Upper lobe of left lung (tissue), 6 donors: Measurements from ENCODE around the gene FAM228B. TPM values are rescaled to one million over a fixed set of nuclear protein-coding genes. Genes with fewer than 3 reads are reported as not detected.
"Not testable (repeated sequence)": the region's sequence is repeated elsewhere in the genome, so short reads cannot be mapped to it uniquely, and the experiment has no call there.

Experiments
- ATAC-seq, 2 donors: fragments of 200-7000 bp; cut with Tn5 transposase; one replicate each; pipeline ENCODE4 v1.9.1; 2022; ENCODE audit warnings: mild to moderate bottlenecking in 2 of 2, moderate library complexity in 2 of 2; ENCODE audit not compliant: low FRiP score in 2 of 2
- DNase-seq, 2 donors: peaks; one replicate each; pipeline ENCODE4 v3.0.0-alpha.2; 2019 to 2020
- H3K27ac ChIP-seq, 4 donors: fragments of 200-600 bp; sonication (generic); one replicate each; pipeline ENCODE4 v1.5.1; 2016 to 2019
- H3K27me3 ChIP-seq, 4 donors: fragments of 200-600 bp; sonication (generic); one replicate each; pipeline ENCODE4 v1.5.1; 2017 to 2019
- H3K36me3 ChIP-seq, 4 donors: fragments of 200-600 bp; sonication (generic); one replicate each; pipeline ENCODE4 v1.5.1; 2016 to 2019
- H3K4me1 ChIP-seq, 4 donors: fragments of 200-600 bp; sonication (generic); one replicate each; pipeline ENCODE4 v1.5.1; 2018 to 2019
- H3K4me3 ChIP-seq, 4 donors: fragments of 200-600 bp; sonication (generic); one replicate each; pipeline ENCODE4 v1.5.1; 2017 to 2019; ENCODE audit warnings: mild to moderate bottlenecking in 2 of 4, moderate library complexity in 1 of 4
- H3K9me3 ChIP-seq, 4 donors: fragments of 200-600 bp; sonication (generic); one replicate each; pipeline ENCODE4 v1.5.1; 2018 to 2019
- EP300 ChIP-seq, 4 donors: sonication (generic); formaldehyde crosslinking; IDR thresholded peaks; one replicate each; pipeline ENCODE4 v1.5.1; 2017; ENCODE audit warnings: antibody characterized with exemption in 4 of 4, control low read depth in 2 of 4
- POLR2A ChIP-seq, 4 donors: fragments of 450-650 bp; IDR thresholded peaks; one replicate each; pipeline ENCODE4 v1.5.1; 2016 to 2017; ENCODE audit warnings: antibody characterized with exemption in 4 of 4, mild to moderate bottlenecking in 2 of 4
- POLR2AphosphoS5 ChIP-seq, 2 donors: sonication (generic); formaldehyde crosslinking; IDR thresholded peaks; one replicate each; pipeline ENCODE4 v1.5.1; 2017; ENCODE audit warnings: antibody characterized with exemption in 2 of 2
- WGBS, 2 donors: methylation state at CpG; one replicate each; pipeline ENCODE4 v1.1.5; 2017 to 2018; 5-methylcytosine and 5-hydroxymethylcytosine counted together
- total RNA-seq, 6 donors: library from RNA; depleted of rRNA in 4 of 6; stranded (reverse); fragments of >200 nt in 4 of 6; gene quantifications; one replicate each; pipeline versions ENCODE4 v1.1.0 to v1.2.1, GENCODE V29; 2016 to 2021
- TF ChIP-seq, protein P1 (sequence below), 6 experiments: fragments of 450-650 bp in 4 of 6; fragments of 200-600 bp in 2 of 6; sonication (generic) in 2 of 6; IDR thresholded peaks; one replicate each; pipeline ENCODE4 v1.5.1; 2016 to 2019; ENCODE audit warnings: antibody characterized with exemption in 6 of 6
- donor health status: DM: no; HTN: no; CAD: no; lungs with moderate emphysema.
- donor health status: DM: no; HTN: yes; CAD: no; lungs with severe emphysema.

Gene FAM228B
- total RNA-seq, 6 donors from 2014 or later, result 15.5 to 28.3 (median 22.8) TPM

DNA sequence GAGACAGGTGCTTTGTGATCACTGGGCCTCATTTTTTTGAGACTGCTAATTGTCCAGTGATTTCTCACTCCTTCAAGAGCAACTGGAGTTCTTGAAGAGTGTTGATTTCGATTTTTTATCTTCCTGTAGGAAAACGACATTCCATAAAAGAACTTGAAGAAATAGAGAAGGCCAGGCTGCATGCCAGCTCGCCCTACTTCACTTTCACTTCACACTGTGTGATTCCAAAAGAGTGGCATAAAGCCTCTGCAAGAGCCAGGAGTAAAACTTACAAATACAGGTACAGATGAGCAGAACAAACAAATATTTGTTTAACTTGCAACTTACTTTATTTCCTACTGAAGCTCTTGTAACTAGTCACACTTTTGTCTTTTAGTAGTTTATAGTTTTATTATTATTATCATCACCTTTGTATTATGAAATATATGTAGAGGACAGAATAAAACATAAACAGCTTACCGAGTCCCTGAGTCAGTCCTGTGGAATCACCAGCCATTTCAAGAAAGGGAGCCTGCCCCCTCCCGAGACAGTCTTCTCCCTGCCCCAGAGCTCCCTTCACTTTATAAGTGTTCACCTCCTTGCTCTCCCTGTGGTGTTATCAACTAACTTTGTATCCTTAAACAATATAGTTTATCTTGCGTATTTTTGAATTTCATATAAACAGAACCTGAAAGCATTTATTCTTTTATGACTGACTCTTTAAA is 60.2 kb downstream of the FAM228B start:
- TF ChIP-seq POLR2AphosphoS5 (IDR thresholded peaks at IDR 0.05), result no peak
- TF ChIP-seq, protein P1, sequence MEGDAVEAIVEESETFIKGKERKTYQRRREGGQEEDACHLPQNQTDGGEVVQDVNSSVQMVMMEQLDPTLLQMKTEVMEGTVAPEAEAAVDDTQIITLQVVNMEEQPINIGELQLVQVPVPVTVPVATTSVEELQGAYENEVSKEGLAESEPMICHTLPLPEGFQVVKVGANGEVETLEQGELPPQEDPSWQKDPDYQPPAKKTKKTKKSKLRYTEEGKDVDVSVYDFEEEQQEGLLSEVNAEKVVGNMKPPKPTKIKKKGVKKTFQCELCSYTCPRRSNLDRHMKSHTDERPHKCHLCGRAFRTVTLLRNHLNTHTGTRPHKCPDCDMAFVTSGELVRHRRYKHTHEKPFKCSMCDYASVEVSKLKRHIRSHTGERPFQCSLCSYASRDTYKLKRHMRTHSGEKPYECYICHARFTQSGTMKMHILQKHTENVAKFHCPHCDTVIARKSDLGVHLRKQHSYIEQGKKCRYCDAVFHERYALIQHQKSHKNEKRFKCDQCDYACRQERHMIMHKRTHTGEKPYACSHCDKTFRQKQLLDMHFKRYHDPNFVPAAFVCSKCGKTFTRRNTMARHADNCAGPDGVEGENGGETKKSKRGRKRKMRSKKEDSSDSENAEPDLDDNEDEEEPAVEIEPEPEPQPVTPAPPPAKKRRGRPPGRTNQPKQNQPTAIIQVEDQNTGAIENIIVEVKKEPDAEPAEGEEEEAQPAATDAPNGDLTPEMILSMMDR (IDR thresholded peaks at IDR 0.05), result no peak
- TF ChIP-seq EP300 (IDR thresholded peaks at IDR 0.05), result no peak
- no peak for TF ChIP-seq POLR2A (IDR thresholded peaks at IDR 0.05)
- DNase-seq, result peak in 1 of 2 donors; percentile 65
- Histone ChIP-seq H3K27ac (peak overlapping the region in 3 of 4 donors; percentile 11 to 50 (median 40)), H3K36me3 (no peaks in the 10 kb centered on the region), H3K4me3 (no peak overlapping the region), H3K9me3 (no peaks in the 10 kb centered on the region), H3K27me3 (no peaks in the 10 kb centered on the region), H3K4me1 (peaks cover 0 to 8% (median 4%) of the 10 kb centered on the region in 4 donors)
- ATAC-seq, result peak in 1 of 2 donors; percentile 69
- 60 to 69% methylated on average over 6 of the region's 6 CpGs for WGBS, 2 donors

GRCh38 chr2:24189551-24189950 is 66.3 kb downstream of the FAM228B start:
- 88 to 89% methylated on average over 10 of the region's 10 CpGs for WGBS, 2 donors
- DNase-seq, result peak in 1 of 2 donors; percentile 27
- TF ChIP-seq POLR2A (IDR thresholded peaks at IDR 0.05) (no peak), EP300 (IDR thresholded peaks at IDR 0.05) (no peak), POLR2AphosphoS5 (IDR thresholded peaks at IDR 0.05) (no peak)
- TF ChIP-seq, protein P1 (IDR thresholded peaks at IDR 0.05), result no peak
- Histone ChIP-seq H3K9me3 (no peaks in the 10 kb centered on the region), H3K27me3 (no peaks in the 10 kb centered on the region), H3K27ac (no peak overlapping the region), H3K4me1 (no peaks in the 10 kb centered on the region), H3K36me3 (no peaks in the 10 kb centered on the region), H3K4me3 (no peak overlapping the region)
- ATAC-seq, result no peak

DNA sequence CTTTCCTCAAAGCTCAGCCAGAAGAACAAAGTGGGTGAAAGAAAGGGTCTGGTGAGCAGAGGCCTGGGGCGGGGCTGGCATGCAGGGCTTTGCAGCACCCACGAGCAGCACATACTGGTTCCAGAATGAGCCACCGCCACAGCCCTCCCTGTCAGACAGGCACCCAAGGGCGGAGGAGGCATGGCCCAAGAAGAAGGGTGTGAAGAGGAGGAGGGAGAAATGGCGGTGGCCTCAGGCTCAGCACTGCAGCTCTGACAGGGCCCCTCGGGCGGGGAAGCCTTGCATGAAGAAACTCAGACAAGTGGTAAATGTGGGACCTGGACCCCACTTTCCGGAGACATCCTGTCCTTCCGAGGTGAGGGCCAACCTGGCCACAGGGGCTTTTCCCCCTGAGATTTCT is 67.2 kb downstream of the FAM228B start:
- no peak for TF ChIP-seq EP300 (IDR thresholded peaks at IDR 0.05)
- TF ChIP-seq POLR2AphosphoS5 (IDR thresholded peaks at IDR 0.05), result no peak
- TF ChIP-seq POLR2A (IDR thresholded peaks at IDR 0.05), result no peak
- TF ChIP-seq, protein P1 (IDR thresholded peaks at IDR 0.05), result no peak
- ATAC-seq, result no peak
- no peaks in the 10 kb centered on the region for H3K9me3 ChIP-seq
- H3K27ac ChIP-seq, result no peak overlapping the region
- DNase-seq, result peak in 1 of 2 donors; percentile 37
- H3K36me3 ChIP-seq, result no peaks in the 10 kb centered on the region
- no peaks in the 10 kb centered on the region for H3K4me1 ChIP-seq
- 83 to 96% methylated on average over 9 of the region's 9 CpGs for WGBS, 2 donors
- H3K4me3 ChIP-seq, result no peak overlapping the region
- H3K27me3 ChIP-seq, result no peaks in the 10 kb centered on the region

GRCh38 chr2:24191156-24191555 is 67.9 kb downstream of the FAM228B start:
- 90 to 94% methylated on average over 9 of the region's 9 CpGs for WGBS, 2 donors
- no peak for TF ChIP-seq POLR2AphosphoS5 (IDR thresholded peaks at IDR 0.05)
- no peak for TF ChIP-seq EP300 (IDR thresholded peaks at IDR 0.05)
- TF ChIP-seq, protein P1 (IDR thresholded peaks at IDR 0.05), result no peak
- TF ChIP-seq POLR2A (IDR thresholded peaks at IDR 0.05), result no peak
- no peak for ATAC-seq

GRCh38 chr2:24191848-24192247 is 68.6 kb downstream of the FAM228B start:
- Histone ChIP-seq H3K27ac (no peak overlapping the region), H3K4me3 (no peak overlapping the region), H3K9me3 (no peaks in the 10 kb centered on the region), H3K4me1 (no peaks in the 10 kb centered on the region), H3K27me3 (no peaks in the 10 kb centered on the region), H3K36me3 (no peaks in the 10 kb centered on the region)
- TF ChIP-seq POLR2A (IDR thresholded peaks at IDR 0.05), result no peak
- no peak for TF ChIP-seq POLR2AphosphoS5 (IDR thresholded peaks at IDR 0.05)
- no peak for TF ChIP-seq EP300 (IDR thresholded peaks at IDR 0.05)
- TF ChIP-seq, protein P1 (IDR thresholded peaks at IDR 0.05), result no peak
- no peak for DNase-seq
- ATAC-seq, result no peak
- WGBS, 2 donors, result 68 to 76% methylated on average over 5 of the region's 5 CpGs

More at GRCh38 chr2:24191156-24191555, 67.9 kb downstream of the FAM228B start:
- no peaks in the 10 kb centered on the region for H3K4me1 ChIP-seq
- H3K27me3 ChIP-seq, result no peaks in the 10 kb centered on the region
- no peak overlapping the region for H3K27ac ChIP-seq
- H3K9me3 ChIP-seq, result no peaks in the 10 kb centered on the region
- H3K36me3 ChIP-seq, result no peaks in the 10 kb centered on the region
- H3K4me3 ChIP-seq, result no peak overlapping the region
- peak in 1 of 2 donors; percentile 48 for DNase-seq

DNA sequence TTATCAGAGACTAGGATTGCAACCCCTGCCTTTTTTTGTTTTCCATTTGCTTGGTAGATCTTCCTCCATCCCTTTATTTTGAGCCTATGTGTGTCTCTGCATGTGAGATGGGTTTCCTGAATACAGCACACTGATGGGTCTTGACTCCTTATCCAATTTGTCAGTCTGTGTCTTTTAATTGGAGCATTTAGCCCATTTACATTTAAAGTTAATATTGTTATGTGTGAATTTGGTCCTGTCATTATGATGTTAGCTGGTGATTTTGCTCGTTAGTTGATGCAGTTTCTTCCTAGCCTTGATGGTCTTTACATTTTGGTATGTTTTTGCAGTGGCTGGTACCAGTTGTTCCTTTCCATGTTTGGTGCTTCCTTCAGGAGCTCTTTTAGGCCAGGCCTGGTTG is 73.9 kb downstream of the FAM228B start:
- not testable (repeated sequence) for ATAC-seq, H3K9me3 ChIP-seq, H3K4me3 ChIP-seq, H3K27ac ChIP-seq, H3K27me3 ChIP-seq, DNase-seq, H3K4me1 ChIP-seq
- peaks cover 0 to 14% (median 2%) of the 10 kb centered on the region in 4 donors for H3K36me3 ChIP-seq
- 86% methylated on average over 1 of the region's 1 CpG for WGBS, 2 donors
